GM23338 (cell line): ENCODE measurements around the gene CLSTN2. TPM values are rescaled to one million over a fixed set of nuclear protein-coding genes. Genes with fewer than 3 reads are reported as not detected.

ENCODE experiments used
- ATAC-seq: fragments of 200-7000 bp; cut with Tn5 transposase; 3 replicates; pipeline ENCODE4 v1.9.1; 2020
- DNase-seq: peaks from one replicate; pipeline ENCODE4 v3.0.0-alpha.2; 2015; ENCODE audit warnings: low spot score
- H2AFZ ChIP-seq: fragments of 200-600 bp; sonication (generic); 2 replicates; pipeline ENCODE4 v1.8.0; 2016; ENCODE audit warnings: antibody characterized with exemption, mild to moderate bottlenecking, moderate library complexity
- H3F3A ChIP-seq: fragments of 200-600 bp; sonication (generic); replicated peaks from 2 replicates; pipeline ENCODE4 v1.8.0; 2017; ENCODE audit warnings: antibody characterized with exemption, mixed run types, low read depth
- H3K27ac ChIP-seq: fragments of 200-600 bp; sonication (generic); 2 replicates; pipeline ENCODE4 v1.6.1; 2016; ENCODE audit warnings: low read depth
- H3K27me3 ChIP-seq: fragments of 200-600 bp; sonication (generic); 2 replicates; pipeline ENCODE4 v1.8.0; 2016; ENCODE audit warnings: mild to moderate bottlenecking, mixed run types, moderate library complexity; ENCODE audit not compliant: insufficient read depth
- H3K36me3 ChIP-seq: fragments of 200-600 bp; sonication (generic); 2 replicates; pipeline ENCODE4 v1.8.0; 2016; ENCODE audit warnings: mild to moderate bottlenecking; ENCODE audit not compliant: insufficient read depth
- H3K4me1 ChIP-seq: fragments of 200-600 bp; sonication (generic); 2 replicates; pipeline ENCODE4 v1.8.0; 2016; ENCODE audit warnings: mild to moderate bottlenecking, moderate library complexity; ENCODE audit not compliant: insufficient read depth
- H3K4me2 ChIP-seq: fragments of 200-600 bp; sonication (generic); 2 replicates; pipeline ENCODE4 v1.7.1; 2017; ENCODE audit warnings: mixed run types
- H3K4me3 ChIP-seq: fragments of 200-600 bp; sonication (generic); 2 replicates; pipeline ENCODE4 v1.6.1; 2016; ENCODE audit warnings: mixed run types
- H3K79me2 ChIP-seq: fragments of 200-600 bp; sonication (generic); replicated peaks from 2 replicates; pipeline ENCODE4 v1.8.0; 2017; ENCODE audit warnings: mild to moderate bottlenecking; ENCODE audit not compliant: insufficient read depth
- H3K9me2 ChIP-seq: fragments of 200-600 bp; sonication (generic); 2 replicates; pipeline ENCODE4 v1.8.0; 2017; ENCODE audit not compliant: insufficient read depth
- H4K20me1 ChIP-seq: fragments of 200-600 bp; sonication (generic); replicated peaks from 2 replicates; pipeline ENCODE4 v1.8.0; 2017; ENCODE audit warnings: mild to moderate bottlenecking; ENCODE audit not compliant: insufficient read depth
- H3K27ac Mint-ChIP-seq: 2 replicates; pipeline ENCODE4 v1.8.0; 2020; ENCODE audit warnings: inconsistent platforms, mild to moderate bottlenecking, moderate library complexity, mixed read lengths
- H3K27me3 Mint-ChIP-seq: 3 replicates; pipeline ENCODE4 v1.8.0; 2022; ENCODE audit warnings: low read depth, mild to moderate bottlenecking, moderate library complexity, mixed read lengths, inconsistent platforms; ENCODE audit not compliant: insufficient read depth, poor library complexity
- H3K36me3 Mint-ChIP-seq: 3 replicates; pipeline ENCODE4 v1.8.0; 2021; ENCODE audit warnings: low read depth, mild to moderate bottlenecking, inconsistent platforms, moderate library complexity, mixed read lengths
- H3K4me1 Mint-ChIP-seq: 3 replicates; pipeline ENCODE4 v1.8.0; 2020; ENCODE audit warnings: mild to moderate bottlenecking, inconsistent platforms, mixed read lengths
- H3K4me3 Mint-ChIP-seq: 3 replicates; pipeline ENCODE4 v1.8.0; 2021; ENCODE audit warnings: moderate library complexity, mild to moderate bottlenecking, inconsistent platforms, mixed read lengths
- H3K9me3 Mint-ChIP-seq: 3 replicates; pipeline ENCODE4 v1.8.0; 2020; ENCODE audit warnings: moderate library complexity, mild to moderate bottlenecking, inconsistent platforms, mixed read lengths
- EZH2 ChIP-seq: fragments of 200-600 bp; sonication (generic); IDR thresholded peaks from one replicate; pipeline ENCODE4 v1.8.0; 2017; ENCODE audit warnings: antibody characterized with exemption, mild to moderate bottlenecking, low read depth; ENCODE audit not compliant: unreplicated experiment
- NANOG ChIP-seq: IDR thresholded peaks from 2 replicates; pipeline ENCODE4 v1.6.1; 2016; ENCODE audit warnings: antibody characterized with exemption, borderline replicate concordance
- POLR2AphosphoS5 ChIP-seq: IDR thresholded peaks from 2 replicates; pipeline ENCODE4 v1.6.1; 2016; ENCODE audit warnings: antibody characterized with exemption, low read depth
- REST ChIP-seq: IDR thresholded peaks from one replicate; pipeline ENCODE4 v1.6.1; 2018; ENCODE audit warnings: antibody characterized with exemption; ENCODE audit not compliant: unreplicated experiment
- STAT1 ChIP-seq: IDR thresholded peaks from one replicate; pipeline ENCODE4 v1.6.1; 2016; ENCODE audit warnings: antibody characterized with exemption; ENCODE audit not compliant: unreplicated experiment
- ZNF331 ChIP-seq: fragments of 250-450 bp; sonication (Bioruptor Pico); IDR thresholded peaks from 2 replicates; pipeline ENCODE4 v1.5.0; 2020; ENCODE audit warnings: low read depth, mild to moderate bottlenecking, moderate library complexity
- polyA plus RNA-seq: library from polyadenylated mRNA; unstranded; fragments of >200 nt; fragmentation: Nextera tagmentation; extraction: Ambion mirVana; gene quantifications from 2 replicates; pipeline ENCODE4 v1.2.1, GENCODE V29; 2016
- total RNA-seq: library from RNA; depleted of rRNA; stranded (reverse); fragments of >200 nt; shearing (Covaris generic); gene quantifications from 2 replicates; pipeline ENCODE4 v1.2.3, GENCODE V29; 2014
- TF ChIP-seq, protein P1 (sequence below), 2 experiments: fragments of 200-600 bp in 1 of 2; sonication (generic) in 1 of 2; conservative IDR thresholded peaks; 2 replicates each; pipeline versions ENCODE4 v1.5.1 to v1.6.1; 2016 to 2017; ENCODE audit warnings: antibody characterized with exemption in 2 of 2, low read depth in 2 of 2, mild to moderate bottlenecking in 2 of 2, moderate library complexity in 1 of 2

The CLSTN2 gene
- total and polyA plus RNA-seq, 2 experiments from 2014 or later, result 0.11 to 0.83 TPM

GRCh38 chr3:140455521-140456214 lies 520.7 kb downstream of the CLSTN2 start:
- Histone ChIP-seq H3K36me3 (no peaks in the 10 kb centered on the region), H2AFZ (no peak overlapping the region), H3F3A (no peaks in the 10 kb centered on the region), H3K79me2 (no peaks in the 10 kb centered on the region), H3K4me3 (no peak overlapping the region), H3K9me2 (0 out of 2 replicates have a peak, but pooled peaks cover 4% of the 10 kb centered on the region), H3K4me2 (no peak overlapping the region), H3K27me3 (no peaks in the 10 kb centered on the region), H3K4me1 (no peaks in the 10 kb centered on the region), H3K27ac (no peak overlapping the region), H4K20me1 (no peaks in the 10 kb centered on the region)
- H3K27me3 Mint-ChIP-seq, result no peaks in the 10 kb centered on the region
- no peaks in the 10 kb centered on the region for H3K9me3 Mint-ChIP-seq
- no peak for ATAC-seq
- no peaks in the 10 kb centered on the region for H3K4me1 Mint-ChIP-seq
- H3K36me3 Mint-ChIP-seq, result no peaks in the 10 kb centered on the region
- no peak overlapping the region for H3K27ac Mint-ChIP-seq
- DNase-seq, result no peak
- no peak for TF ChIP-seq NANOG
- no peak for TF ChIP-seq POLR2AphosphoS5
- TF ChIP-seq REST, result no peak
- TF ChIP-seq, protein P1, sequence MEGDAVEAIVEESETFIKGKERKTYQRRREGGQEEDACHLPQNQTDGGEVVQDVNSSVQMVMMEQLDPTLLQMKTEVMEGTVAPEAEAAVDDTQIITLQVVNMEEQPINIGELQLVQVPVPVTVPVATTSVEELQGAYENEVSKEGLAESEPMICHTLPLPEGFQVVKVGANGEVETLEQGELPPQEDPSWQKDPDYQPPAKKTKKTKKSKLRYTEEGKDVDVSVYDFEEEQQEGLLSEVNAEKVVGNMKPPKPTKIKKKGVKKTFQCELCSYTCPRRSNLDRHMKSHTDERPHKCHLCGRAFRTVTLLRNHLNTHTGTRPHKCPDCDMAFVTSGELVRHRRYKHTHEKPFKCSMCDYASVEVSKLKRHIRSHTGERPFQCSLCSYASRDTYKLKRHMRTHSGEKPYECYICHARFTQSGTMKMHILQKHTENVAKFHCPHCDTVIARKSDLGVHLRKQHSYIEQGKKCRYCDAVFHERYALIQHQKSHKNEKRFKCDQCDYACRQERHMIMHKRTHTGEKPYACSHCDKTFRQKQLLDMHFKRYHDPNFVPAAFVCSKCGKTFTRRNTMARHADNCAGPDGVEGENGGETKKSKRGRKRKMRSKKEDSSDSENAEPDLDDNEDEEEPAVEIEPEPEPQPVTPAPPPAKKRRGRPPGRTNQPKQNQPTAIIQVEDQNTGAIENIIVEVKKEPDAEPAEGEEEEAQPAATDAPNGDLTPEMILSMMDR (conservative IDR thresholded peaks at IDR 0.05; ENCODE audit: low read depth in 2 of 2), result no peak
- TF ChIP-seq EZH2, result no peak
- no peak for TF ChIP-seq ZNF331
- no peak for TF ChIP-seq STAT1
- no peak overlapping the region for H3K4me3 Mint-ChIP-seq

DNA sequence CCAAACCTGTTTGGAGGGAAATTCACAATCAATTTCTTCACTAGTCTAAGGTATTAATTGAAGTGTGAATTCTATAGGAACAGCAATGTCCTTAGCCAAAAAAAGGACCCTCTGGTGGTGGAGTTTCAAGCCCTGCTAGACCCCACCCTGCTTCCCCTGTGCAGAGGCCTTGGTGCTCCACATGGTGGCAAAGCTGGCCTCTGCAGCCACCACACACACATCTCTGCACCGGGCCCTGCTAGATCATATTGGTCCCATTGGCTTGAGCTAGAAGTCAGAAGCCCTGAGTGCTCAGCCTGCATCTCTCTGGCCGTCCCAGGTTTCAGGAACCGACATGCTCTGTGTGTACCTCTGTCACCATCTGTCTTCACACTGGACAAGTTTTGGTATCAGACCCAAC lies 522.0 kb downstream of the CLSTN2 start:
- Mint-ChIP-seq H3K36me3 (no peaks in the 10 kb centered on the region), H3K27me3 (no peaks in the 10 kb centered on the region), H3K4me3 (no peak overlapping the region), H3K9me3 (no peaks in the 10 kb centered on the region), H3K4me1 (no peaks in the 10 kb centered on the region), H3K27ac (no peak overlapping the region)
- Histone ChIP-seq H3K4me3 (no peak overlapping the region), H3F3A (no peaks in the 10 kb centered on the region), H3K27me3 (no peaks in the 10 kb centered on the region), H3K27ac (no peak overlapping the region), H3K9me2 (0 out of 2 replicates have a peak, but pooled peaks cover 4% of the 10 kb centered on the region), H3K4me1 (no peaks in the 10 kb centered on the region), H3K79me2 (no peaks in the 10 kb centered on the region), H2AFZ (no peak overlapping the region), H4K20me1 (no peaks in the 10 kb centered on the region), H3K4me2 (no peak overlapping the region), H3K36me3 (no peaks in the 10 kb centered on the region)
- peak; percentile 44; the same call in 2 of the 3 replicates for ATAC-seq
- no peak for DNase-seq
- TF ChIP-seq, protein P1 (conservative IDR thresholded peaks at IDR 0.05; ENCODE audit: low read depth in 2 of 2), result peak in 1 of 2 experiments; percentile 38; a peak in 2 of 4 replicates
